Chondrocyte (in vitro differentiated cells): ENCODE measurements around the gene NEURL1B. TPM values are rescaled to one million over a fixed set of nuclear protein-coding genes. Genes with fewer than 3 reads are reported as not detected.
"Not testable (repeated sequence)": the region's sequence is repeated elsewhere in the genome, so short reads cannot be mapped to it uniquely, and the experiment has no call there.

Source experiments
- DNase-seq: peaks from one replicate; pipeline ENCODE4 v3.0.0; 2021; ENCODE audit warnings: mixed read lengths, low spot score
- H3K27ac Mint-ChIP-seq: one replicate; pipeline ENCODE4 v1.8.0; 2021; ENCODE audit warnings: mild to moderate bottlenecking, moderate library complexity, mixed read lengths; ENCODE audit not compliant: unreplicated experiment
- H3K27me3 Mint-ChIP-seq: 2 replicates; pipeline ENCODE4 v1.8.0; 2021; ENCODE audit warnings: low read depth, mixed read lengths
- H3K36me3 Mint-ChIP-seq: 2 replicates; pipeline ENCODE4 v1.8.0; 2021; ENCODE audit warnings: low read depth, mixed read lengths
- H3K4me1 Mint-ChIP-seq: 2 replicates; pipeline ENCODE4 v1.8.0; 2021; ENCODE audit warnings: low read depth, mild to moderate bottlenecking, mixed read lengths
- H3K4me3 Mint-ChIP-seq: one replicate; pipeline ENCODE4 v1.8.0; 2021; ENCODE audit warnings: mild to moderate bottlenecking, moderate library complexity, mixed read lengths; ENCODE audit not compliant: unreplicated experiment
- H3K9me3 Mint-ChIP-seq: 2 replicates; pipeline ENCODE4 v1.8.0; 2021; ENCODE audit warnings: low read depth, mixed read lengths
- CTCF ChIP-seq: fragments of 200-600 bp; sonication (generic); IDR thresholded peaks from 2 replicates; pipeline ENCODE4 v1.5.0; 2021; ENCODE audit warnings: antibody characterized with exemption, mild to moderate bottlenecking, moderate library complexity
- total RNA-seq: library from RNA; stranded (reverse); gene quantifications from 3 replicates; pipeline ENCODE4 v1.2.1, GENCODE V29; 2021

NEURL1B gene
- total RNA-seq, 1 donor from 2014 or later = 5.4 TPM

- Mint-ChIP-seq H3K27me3 (peaks cover 8% of the 10 kb centered on the region), H3K9me3 (no peaks in the 10 kb centered on the region), H3K4me1 (peaks cover 11% of the 10 kb centered on the region), H3K36me3 (no peaks in the 10 kb centered on the region), H3K4me3 (no peak overlapping the region), H3K27ac (no peak overlapping the region)
- DNase-seq = peak; percentile 74
- no peak for TF ChIP-seq CTCF
Observed at GRCh38 chr5:172598251-172599203, 42.5 kb upstream of the NEURL1B start.

GRCh38 chr5:172599204-172599567 is 41.9 kb upstream of the NEURL1B start:
- Mint-ChIP-seq H3K9me3 (no peaks in the 10 kb centered on the region), H3K27ac (no peak overlapping the region), H3K27me3 (peaks cover 6% of the 10 kb centered on the region), H3K36me3 (no peaks in the 10 kb centered on the region), H3K4me3 (no peak overlapping the region), H3K4me1 (peaks cover 12% of the 10 kb centered on the region)
- DNase-seq = peak; percentile 14
- TF ChIP-seq CTCF = no peak

GRCh38 chr5:172600571-172600970 is 40.5 kb upstream of the NEURL1B start:
- no peak for TF ChIP-seq CTCF
- H3K27ac Mint-ChIP-seq = no peak overlapping the region
- no peaks in the 10 kb centered on the region for H3K36me3 Mint-ChIP-seq
- DNase-seq = peak; percentile 51
- H3K9me3 Mint-ChIP-seq = no peaks in the 10 kb centered on the region
- peaks cover 12% of the 10 kb centered on the region for H3K4me1 Mint-ChIP-seq
- H3K27me3 Mint-ChIP-seq = peaks cover 3% of the 10 kb centered on the region
- H3K4me3 Mint-ChIP-seq = no peak overlapping the region

GRCh38 chr5:172601576-172601975 is 39.5 kb upstream of the NEURL1B start:
- peaks cover 18% of the 10 kb centered on the region for H3K4me1 Mint-ChIP-seq
- not testable (repeated sequence) for H3K9me3 Mint-ChIP-seq, H3K27ac Mint-ChIP-seq, H3K4me3 Mint-ChIP-seq, H3K36me3 Mint-ChIP-seq, H3K27me3 Mint-ChIP-seq
- peak; percentile 37 for DNase-seq

GRCh38 chr5:172602783-172603231 is 38.3 kb upstream of the NEURL1B start:
- peaks cover 23% of the 10 kb centered on the region for H3K4me1 Mint-ChIP-seq
- TF ChIP-seq CTCF = no peak
- peaks cover 10% of the 10 kb centered on the region for H3K9me3 Mint-ChIP-seq
- H3K36me3 Mint-ChIP-seq = no peaks in the 10 kb centered on the region
- DNase-seq = no peak
- no peak overlapping the region for H3K4me3 Mint-ChIP-seq
- no peak overlapping the region for H3K27ac Mint-ChIP-seq
- peaks cover 5% of the 10 kb centered on the region for H3K27me3 Mint-ChIP-seq
